Retina (tissue), 1 donor: ENCODE measurements around the gene CYP27A1.

ENCODE experiments used
- DNase-seq: peaks from one replicate; pipeline ENCODE4 v3.0.0-alpha.2; 2016

CYP27A1 gene

GRCh38 chr2:218859988-218860831 lies 78.3 kb downstream of the CYP27A1 start:
- DNase-seq = peak; percentile 55

- DNase-seq = peak; percentile 87
Measured at GRCh38 chr2:218860950-218861381, 79.0 kb downstream of the CYP27A1 start.

GRCh38 chr2:218861645-218862318 lies 79.8 kb downstream of the CYP27A1 start:
- DNase-seq = no peak

- DNase-seq = no peak
Measured at GRCh38 chr2:218863021-218863520, 81.1 kb downstream of the CYP27A1 start.
